ENCODE data around the gene TOP3B. TPM values are rescaled to one million over a fixed set of nuclear protein-coding genes. Genes with fewer than 3 reads are reported as not detected.
A peak's percentile ranks its signal among the peaks of the same experiment; 100 is the strongest.

The TOP3B gene
- total and polyA plus RNA-seq, 9 of the 15 experiments (the other 6 are each of a cell fraction or from before 2014, with no cell fraction given): 3.0 to 188 (median 112) TPM

DNA sequence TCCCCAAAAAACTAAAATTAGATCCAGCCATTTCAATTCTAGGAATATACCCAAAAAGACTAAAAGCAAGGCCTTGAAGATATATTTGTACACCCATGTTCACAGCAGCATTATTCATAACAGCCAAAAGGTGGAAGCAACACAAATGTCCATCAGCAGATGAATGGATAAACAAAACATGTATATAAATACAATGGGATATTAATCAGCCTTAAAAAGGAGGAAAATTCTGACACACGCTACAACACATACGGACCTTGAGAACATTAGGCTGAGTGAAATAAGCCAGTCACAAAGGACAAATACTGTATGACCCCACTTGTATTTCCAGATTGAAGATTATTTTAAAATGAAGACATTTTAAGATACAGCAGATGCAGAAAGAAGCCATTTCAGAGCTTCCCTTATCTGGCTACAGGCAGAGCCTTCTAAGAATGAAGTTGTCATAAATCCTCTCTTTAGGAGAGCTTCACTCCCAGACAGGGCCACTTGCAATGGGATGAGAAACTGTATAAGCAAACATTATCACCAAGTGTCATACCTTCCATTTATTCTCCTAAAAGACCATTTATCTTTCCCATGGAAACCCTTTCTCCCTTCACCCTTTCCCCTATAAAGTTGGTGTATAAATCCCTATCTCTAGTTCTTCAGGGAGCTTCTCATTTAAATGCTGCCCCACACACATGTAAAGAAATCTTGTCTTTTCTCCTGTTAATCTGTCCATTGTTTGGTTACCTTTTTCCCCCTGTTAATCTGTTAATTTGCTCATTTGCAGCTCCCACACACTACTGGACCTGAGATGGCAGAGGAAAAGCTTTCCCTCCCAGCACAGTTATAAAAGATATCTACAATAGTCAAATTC is 19.3 kb upstream of the TOP3B start (continued):
- no peak for TF ChIP-seq CLOCK (CRISPR knock-in tag; IDR thresholded peaks at IDR 0.05; ENCODE audit: borderline replicate concordance)
- TF ChIP-seq TAF7 (tag; IDR thresholded peaks at IDR 0.05): no peak
- no peak for TF ChIP-seq CBX3 (IDR thresholded peaks at IDR 0.05; ENCODE audit: borderline replicate concordance in 1 of 2, low read length in 2 of 2)
- TF ChIP-seq DPF2 (IDR thresholded peaks at IDR 0.05): no peak
- TF ChIP-seq, protein P1, sequence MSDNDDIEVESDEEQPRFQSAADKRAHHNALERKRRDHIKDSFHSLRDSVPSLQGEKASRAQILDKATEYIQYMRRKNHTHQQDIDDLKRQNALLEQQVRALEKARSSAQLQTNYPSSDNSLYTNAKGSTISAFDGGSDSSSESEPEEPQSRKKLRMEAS (CRISPR knock-in tag; IDR thresholded peaks at IDR 0.05): no peak
- TF ChIP-seq ETV6 (IDR thresholded peaks at IDR 0.05; ENCODE audit: borderline replicate concordance in 1 of 2, low read depth in 2 of 2, low read length in 1 of 2): no peak
- TF ChIP-seq ETV6 (CRISPR knock-in tag; IDR thresholded peaks at IDR 0.05; ENCODE audit: borderline replicate concordance): no peak
- TF ChIP-seq, protein P2, sequence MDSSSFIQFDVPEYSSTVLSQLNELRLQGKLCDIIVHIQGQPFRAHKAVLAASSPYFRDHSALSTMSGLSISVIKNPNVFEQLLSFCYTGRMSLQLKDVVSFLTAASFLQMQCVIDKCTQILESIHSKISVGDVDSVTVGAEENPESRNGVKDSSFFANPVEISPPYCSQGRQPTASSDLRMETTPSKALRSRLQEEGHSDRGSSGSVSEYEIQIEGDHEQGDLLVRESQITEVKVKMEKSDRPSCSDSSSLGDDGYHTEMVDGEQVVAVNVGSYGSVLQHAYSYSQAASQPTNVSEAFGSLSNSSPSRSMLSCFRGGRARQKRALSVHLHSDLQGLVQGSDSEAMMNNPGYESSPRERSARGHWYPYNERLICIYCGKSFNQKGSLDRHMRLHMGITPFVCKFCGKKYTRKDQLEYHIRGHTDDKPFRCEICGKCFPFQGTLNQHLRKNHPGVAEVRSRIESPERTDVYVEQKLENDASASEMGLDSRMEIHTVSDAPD (CRISPR knock-in tag; IDR thresholded peaks at IDR 0.05): no peak
- TF ChIP-seq, protein P3, sequence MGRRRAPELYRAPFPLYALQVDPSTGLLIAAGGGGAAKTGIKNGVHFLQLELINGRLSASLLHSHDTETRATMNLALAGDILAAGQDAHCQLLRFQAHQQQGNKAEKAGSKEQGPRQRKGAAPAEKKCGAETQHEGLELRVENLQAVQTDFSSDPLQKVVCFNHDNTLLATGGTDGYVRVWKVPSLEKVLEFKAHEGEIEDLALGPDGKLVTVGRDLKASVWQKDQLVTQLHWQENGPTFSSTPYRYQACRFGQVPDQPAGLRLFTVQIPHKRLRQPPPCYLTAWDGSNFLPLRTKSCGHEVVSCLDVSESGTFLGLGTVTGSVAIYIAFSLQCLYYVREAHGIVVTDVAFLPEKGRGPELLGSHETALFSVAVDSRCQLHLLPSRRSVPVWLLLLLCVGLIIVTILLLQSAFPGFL (CRISPR knock-in tag; IDR thresholded peaks at IDR 0.05): peak; percentile 84; the same call in 1 of the 2 replicates
- TF ChIP-seq, protein P4, sequence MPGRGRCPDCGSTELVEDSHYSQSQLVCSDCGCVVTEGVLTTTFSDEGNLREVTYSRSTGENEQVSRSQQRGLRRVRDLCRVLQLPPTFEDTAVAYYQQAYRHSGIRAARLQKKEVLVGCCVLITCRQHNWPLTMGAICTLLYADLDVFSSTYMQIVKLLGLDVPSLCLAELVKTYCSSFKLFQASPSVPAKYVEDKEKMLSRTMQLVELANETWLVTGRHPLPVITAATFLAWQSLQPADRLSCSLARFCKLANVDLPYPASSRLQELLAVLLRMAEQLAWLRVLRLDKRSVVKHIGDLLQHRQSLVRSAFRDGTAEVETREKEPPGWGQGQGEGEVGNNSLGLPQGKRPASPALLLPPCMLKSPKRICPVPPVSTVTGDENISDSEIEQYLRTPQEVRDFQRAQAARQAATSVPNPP (IDR thresholded peaks at IDR 0.05; ENCODE audit: borderline replicate concordance, insufficient read depth, insufficient read length): no peak
- TF ChIP-seq ZNF780A (CRISPR knock-in tag; IDR thresholded peaks at IDR 0.05): no peak
- no peak for TF ChIP-seq HMBOX1 (IDR thresholded peaks at IDR 0.05)
- TF ChIP-seq, protein P5, sequence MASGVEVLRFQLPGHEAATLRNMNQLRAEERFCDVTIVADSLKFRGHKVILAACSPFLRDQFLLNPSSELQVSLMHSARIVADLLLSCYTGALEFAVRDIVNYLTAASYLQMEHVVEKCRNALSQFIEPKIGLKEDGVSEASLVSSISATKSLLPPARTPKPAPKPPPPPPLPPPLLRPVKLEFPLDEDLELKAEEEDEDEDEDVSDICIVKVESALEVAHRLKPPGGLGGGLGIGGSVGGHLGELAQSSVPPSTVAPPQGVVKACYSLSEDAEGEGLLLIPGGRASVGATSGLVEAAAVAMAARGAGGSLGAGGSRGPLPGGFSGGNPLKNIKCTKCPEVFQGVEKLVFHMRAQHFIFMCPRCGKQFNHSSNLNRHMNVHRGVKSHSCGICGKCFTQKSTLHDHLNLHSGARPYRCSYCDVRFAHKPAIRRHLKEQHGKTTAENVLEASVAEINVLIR (CRISPR knock-in tag; IDR thresholded peaks at IDR 0.05): no peak
- TF ChIP-seq PHB (CRISPR knock-in tag; IDR thresholded peaks at IDR 0.05): no peak
- TF ChIP-seq PML (IDR thresholded peaks at IDR 0.05; ENCODE audit: low read length): peak; percentile 67
- no peak for TF ChIP-seq SREBF2 (CRISPR knock-in tag; IDR thresholded peaks at IDR 0.05)
- no peak for TF ChIP-seq STAT5B (CRISPR knock-in tag; IDR thresholded peaks at IDR 0.05)
- peak; percentile 83 for TF ChIP-seq TGIF2 (CRISPR knock-in tag; IDR thresholded peaks at IDR 0.05)
